SJSA1 (cell line): Measurements from ENCODE around the gene C6orf15. TPM values are rescaled to one million over a fixed set of nuclear protein-coding genes. Genes with fewer than 3 reads are reported as not detected.

ENCODE experiments used
- DNase-seq, 2 experiments: peaks; one replicate each; pipeline ENCODE4 v3.0.0-alpha.2; 2015 to 2020; ENCODE audit warnings: low spot score in 2 of 2, low read depth in 1 of 2
- H3K27ac ChIP-seq: fragments of 250-450 bp; sonication (Bioruptor Pico); 2 replicates; pipeline ENCODE4 v1.5.1; 2020; ENCODE audit warnings: mild to moderate bottlenecking, moderate library complexity
- H3K27me3 ChIP-seq: fragments of 250-450 bp; sonication (Bioruptor Pico); replicated peaks from 2 replicates; pipeline ENCODE4 v1.5.1; 2020; ENCODE audit warnings: mild to moderate bottlenecking, moderate library complexity
- H3K36me3 ChIP-seq: fragments of 250-450 bp; sonication (Bioruptor Pico); 2 replicates; pipeline ENCODE4 v1.5.1; 2020; ENCODE audit warnings: mild to moderate bottlenecking
- H3K4me1 ChIP-seq: fragments of 250-450 bp; sonication (Bioruptor Pico); replicated peaks from 2 replicates; pipeline ENCODE4 v1.6.1; 2021; ENCODE audit warnings: mild to moderate bottlenecking
- H3K4me3 ChIP-seq: fragments of 250-450 bp; sonication (Bioruptor Pico); 2 replicates; pipeline ENCODE4 v1.5.1; 2020; ENCODE audit warnings: mild to moderate bottlenecking
- H3K9me3 ChIP-seq: fragments of 250-450 bp; sonication (Bioruptor Pico); replicated peaks from 2 replicates; pipeline ENCODE4 v1.5.1; 2020; ENCODE audit warnings: mild to moderate bottlenecking
- total RNA-seq: library from RNA; depleted of rRNA; stranded (reverse); fragments of >200 nt; shearing (Covaris generic); gene quantifications from 2 replicates; pipeline ENCODE4 v1.2.3, GENCODE V29; 2014

C6orf15 gene
- total RNA-seq, 1 experiment from 2014 or later, result not detected

GRCh38 chr6:31107052-31107451 lies 5.3 kb downstream of the C6orf15 start:
- no peak overlapping the region for H3K4me3 ChIP-seq
- no peaks in the 10 kb centered on the region for H3K36me3 ChIP-seq
- DNase-seq, result no peak
- no peaks in the 10 kb centered on the region for H3K9me3 ChIP-seq
- no peak overlapping the region for H3K27ac ChIP-seq
- H3K27me3 ChIP-seq, result no peaks in the 10 kb centered on the region
- peaks cover 9% of the 10 kb centered on the region for H3K4me1 ChIP-seq

- Histone ChIP-seq H3K27me3 (no peaks in the 10 kb centered on the region), H3K4me1 (no peaks in the 10 kb centered on the region), H3K9me3 (no peaks in the 10 kb centered on the region), H3K36me3 (no peaks in the 10 kb centered on the region), H3K4me3 (no peak overlapping the region), H3K27ac (no peak overlapping the region)
- no peak for DNase-seq
Measured at GRCh38 chr6:31103136-31103535, 9.2 kb downstream of the C6orf15 start.

DNA sequence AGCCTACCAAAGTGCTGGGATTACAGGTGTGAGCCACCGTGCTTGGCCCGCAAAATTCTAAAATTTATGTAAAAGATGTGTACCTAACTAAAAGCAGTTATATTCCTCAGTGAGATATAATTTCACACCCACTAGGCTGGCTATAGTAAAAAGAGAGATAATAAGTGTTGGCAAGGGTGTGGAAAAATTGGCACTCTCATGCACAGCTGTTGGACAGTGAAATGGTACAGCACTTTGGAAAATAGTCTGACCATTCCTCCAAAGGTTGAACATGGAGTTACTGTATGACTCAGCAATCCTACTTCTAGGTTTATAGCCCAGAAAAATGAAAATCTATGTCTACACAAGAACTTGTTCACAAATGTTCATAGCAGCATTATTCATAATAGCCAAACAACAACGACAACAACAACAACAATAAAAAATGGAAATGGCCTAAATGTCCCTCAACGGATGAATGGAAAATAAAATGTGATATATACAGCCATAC lies 13.9 kb downstream of the C6orf15 start:
- H3K27ac ChIP-seq, result no peak overlapping the region
- H3K9me3 ChIP-seq, result no peaks in the 10 kb centered on the region
- no peak overlapping the region for H3K4me3 ChIP-seq
- no peak for DNase-seq
- H3K27me3 ChIP-seq, result no peaks in the 10 kb centered on the region
- H3K4me1 ChIP-seq, result peaks cover 12% of the 10 kb centered on the region
- no peaks in the 10 kb centered on the region for H3K36me3 ChIP-seq

DNA sequence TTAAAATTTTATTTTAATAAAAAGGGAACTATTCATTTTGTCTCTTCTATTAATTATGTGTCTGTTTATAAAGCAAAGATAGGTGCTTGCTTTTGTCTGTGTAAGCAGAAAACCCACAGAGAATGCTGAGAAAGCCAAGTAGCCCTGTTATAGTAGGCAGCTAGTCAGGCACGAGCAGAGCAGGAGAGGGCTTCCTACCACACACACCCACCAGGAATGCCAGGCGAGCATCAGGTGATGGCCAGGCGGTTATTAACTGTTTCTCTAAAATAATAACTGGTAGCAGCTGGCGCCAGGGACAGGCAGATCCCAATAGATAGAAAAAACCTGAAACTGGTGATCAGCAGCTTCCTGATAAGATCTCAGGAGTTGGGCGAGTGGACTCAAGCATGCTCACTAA lies 15.7 kb downstream of the C6orf15 start:
- no peak for DNase-seq
- Histone ChIP-seq H3K27ac (no peak overlapping the region), H3K4me3 (no peak overlapping the region), H3K36me3 (no peaks in the 10 kb centered on the region), H3K27me3 (no peaks in the 10 kb centered on the region), H3K4me1 (peaks cover 18% of the 10 kb centered on the region), H3K9me3 (no peaks in the 10 kb centered on the region)

GRCh38 chr6:31096215-31096614 lies 16.2 kb downstream of the C6orf15 start:
- H3K27me3 ChIP-seq, result no peaks in the 10 kb centered on the region
- H3K36me3 ChIP-seq, result no peaks in the 10 kb centered on the region
- H3K4me1 ChIP-seq, result peaks cover 18% of the 10 kb centered on the region
- DNase-seq, result no peak
- H3K27ac ChIP-seq, result no peak overlapping the region
- H3K9me3 ChIP-seq, result no peaks in the 10 kb centered on the region
- H3K4me3 ChIP-seq, result no peak overlapping the region

DNA sequence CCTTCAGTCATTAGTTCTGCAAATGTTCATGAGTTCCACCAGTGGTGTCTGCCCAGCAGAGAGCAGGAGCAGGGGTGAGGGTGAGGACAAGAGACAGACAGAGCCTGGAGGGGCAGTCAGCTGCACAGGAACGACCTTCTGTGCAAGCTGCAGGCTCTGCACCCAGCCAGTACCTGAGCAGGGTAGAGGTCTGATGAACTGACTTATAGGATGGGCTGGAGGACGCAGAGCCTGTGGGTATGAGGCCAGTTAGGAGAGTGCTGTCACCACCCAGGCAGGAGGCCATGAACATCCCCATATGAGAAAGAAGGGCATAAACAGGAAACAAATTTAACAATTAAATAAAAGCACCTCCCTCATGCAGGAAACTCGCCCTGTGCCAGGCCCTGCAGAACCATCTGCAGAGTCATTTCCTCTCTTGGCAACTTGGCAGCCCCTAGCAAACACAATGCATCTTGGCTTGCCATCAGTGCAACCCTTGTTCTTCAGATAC lies 17.9 kb downstream of the C6orf15 start:
- H3K27ac ChIP-seq, result no peak overlapping the region
- no peak overlapping the region for H3K4me3 ChIP-seq
- no peaks in the 10 kb centered on the region for H3K36me3 ChIP-seq
- H3K4me1 ChIP-seq, result peaks cover 18% of the 10 kb centered on the region
- no peaks in the 10 kb centered on the region for H3K27me3 ChIP-seq
- no peaks in the 10 kb centered on the region for H3K9me3 ChIP-seq
- peak in 1 of 2 experiments; percentile 7 for DNase-seq

GRCh38 chr6:31092769-31093505 lies 19.4 kb downstream of the C6orf15 start:
- Histone ChIP-seq H3K27ac (no peak overlapping the region), H3K4me3 (no peak overlapping the region), H3K4me1 (peaks cover 18% of the 10 kb centered on the region), H3K9me3 (no peaks in the 10 kb centered on the region), H3K27me3 (no peaks in the 10 kb centered on the region), H3K36me3 (no peaks in the 10 kb centered on the region)
- peak in 1 of 2 experiments; percentile 25 for DNase-seq

DNA sequence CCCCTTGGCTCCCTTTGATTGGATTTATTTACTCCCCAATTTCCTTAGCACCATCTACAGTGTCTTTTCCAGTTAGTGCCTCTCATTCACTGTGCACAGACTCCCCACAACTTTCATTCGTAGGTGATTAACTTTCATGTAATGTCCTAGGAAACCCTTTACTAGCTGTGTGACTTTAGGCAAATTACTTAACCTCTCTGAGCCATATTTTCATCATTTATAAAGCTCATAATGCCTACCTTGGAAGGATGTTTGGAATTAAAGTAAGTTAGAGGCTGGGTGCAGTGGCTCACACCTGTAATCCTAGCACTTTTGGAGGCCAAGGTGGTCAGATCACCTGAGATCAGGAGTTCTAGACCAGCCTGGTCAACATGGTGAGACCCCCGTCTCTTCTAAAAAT lies 20.1 kb downstream of the C6orf15 start:
- Histone ChIP-seq H3K27ac (no peak overlapping the region), H3K9me3 (no peaks in the 10 kb centered on the region), H3K4me1 (peaks cover 21% of the 10 kb centered on the region), H3K36me3 (no peaks in the 10 kb centered on the region), H3K4me3 (no peak overlapping the region), H3K27me3 (no peaks in the 10 kb centered on the region)
- DNase-seq, result no peak

DNA sequence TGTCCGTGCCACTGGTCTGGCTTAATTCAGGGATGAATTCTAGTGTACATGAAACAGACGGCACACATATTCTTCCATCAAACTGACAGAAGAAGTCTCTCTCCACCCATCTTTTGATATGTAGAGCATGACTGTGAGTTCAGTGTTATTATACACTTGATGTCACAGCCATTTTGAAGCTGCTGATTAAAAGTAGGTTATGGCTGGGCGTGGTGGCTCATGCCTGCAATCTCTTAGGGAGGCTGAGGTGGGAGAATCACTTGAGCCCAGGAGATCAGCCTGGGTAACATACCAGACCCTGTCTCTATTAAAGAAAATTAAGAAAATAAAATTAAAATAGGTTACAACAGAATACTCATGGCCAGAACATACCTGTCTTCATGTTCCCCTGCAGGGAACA lies 20.7 kb downstream of the C6orf15 start:
- DNase-seq, result no peak
- Histone ChIP-seq H3K27ac (no peak overlapping the region), H3K4me3 (no peak overlapping the region), H3K4me1 (peaks cover 26% of the 10 kb centered on the region), H3K36me3 (no peaks in the 10 kb centered on the region), H3K27me3 (no peaks in the 10 kb centered on the region), H3K9me3 (no peaks in the 10 kb centered on the region)

- Histone ChIP-seq H3K9me3 (no peaks in the 10 kb centered on the region), H3K36me3 (no peaks in the 10 kb centered on the region), H3K4me1 (peaks cover 33% of the 10 kb centered on the region), H3K27me3 (no peaks in the 10 kb centered on the region), H3K4me3 (no peak overlapping the region), H3K27ac (no peak overlapping the region)
- no peak for DNase-seq
Measured at GRCh38 chr6:31090973-31091364, 21.4 kb downstream of the C6orf15 start.

- H3K4me3 ChIP-seq, result no peak overlapping the region
- no peaks in the 10 kb centered on the region for H3K27me3 ChIP-seq
- no peak overlapping the region for H3K27ac ChIP-seq
- no peak for DNase-seq
- no peaks in the 10 kb centered on the region for H3K9me3 ChIP-seq
- no peaks in the 10 kb centered on the region for H3K36me3 ChIP-seq
- H3K4me1 ChIP-seq, result peaks cover 36% of the 10 kb centered on the region
Measured at GRCh38 chr6:31090275-31090972, 22.0 kb downstream of the C6orf15 start.

- no peaks in the 10 kb centered on the region for H3K27me3 ChIP-seq
- DNase-seq, result peak; percentile 82 to 88
- peaks cover 18% of the 10 kb centered on the region for H3K4me1 ChIP-seq
- no peaks in the 10 kb centered on the region for H3K9me3 ChIP-seq
- peak overlapping the region; percentile 43 for H3K27ac ChIP-seq
- no peaks in the 10 kb centered on the region for H3K36me3 ChIP-seq
- no peak overlapping the region for H3K4me3 ChIP-seq
Measured at GRCh38 chr6:31087494-31088089, 24.8 kb downstream of the C6orf15 start.

- Histone ChIP-seq H3K27ac (peak overlapping the region; percentile 43), H3K4me3 (no peak overlapping the region), H3K36me3 (no peaks in the 10 kb centered on the region), H3K4me1 (peaks cover 18% of the 10 kb centered on the region), H3K9me3 (no peaks in the 10 kb centered on the region), H3K27me3 (no peaks in the 10 kb centered on the region)
- peak in 1 of 2 experiments; percentile 60 for DNase-seq
Measured at GRCh38 chr6:31086788-31087440, 25.5 kb downstream of the C6orf15 start.
